IPS-11a (cell line): ENCODE results near the gene SMTN.

ENCODE experiments used
- H3K4me3 ChIP-seq: one replicate; pipeline ENCODE4 v1.5.1; 2013; ENCODE audit warnings: low read depth, low read length, control low read depth

SMTN gene

DNA sequence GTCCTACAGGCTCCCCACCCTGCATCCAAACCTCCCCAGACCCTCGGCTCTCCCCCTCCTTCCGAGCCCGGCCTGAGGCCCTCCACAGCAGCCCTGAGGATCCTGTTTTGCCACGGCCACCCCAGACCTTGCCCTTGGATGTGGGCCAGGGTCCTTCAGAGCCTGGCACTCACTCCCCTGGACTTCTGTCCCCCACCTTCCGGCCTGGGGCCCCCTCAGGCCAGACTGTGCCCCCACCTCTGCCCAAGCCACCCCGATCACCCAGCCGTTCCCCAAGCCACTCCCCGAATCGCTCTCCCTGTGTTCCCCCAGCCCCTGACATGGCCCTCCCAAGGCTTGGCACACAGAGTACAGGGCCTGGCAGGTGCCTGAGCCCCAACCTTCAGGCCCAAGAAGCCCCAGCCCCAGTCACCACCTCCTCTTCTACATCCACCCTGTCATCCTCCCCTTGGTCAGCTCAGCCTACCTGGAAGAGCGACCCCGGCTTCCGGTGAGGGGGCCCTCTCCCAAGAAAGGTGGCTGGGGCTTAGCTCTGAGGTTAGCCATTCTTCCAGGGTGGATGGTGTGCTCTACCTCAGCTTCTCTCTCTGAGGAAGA, 44.5 kb downstream of the SMTN start:
- no peak overlapping the region for H3K4me3 ChIP-seq

DNA sequence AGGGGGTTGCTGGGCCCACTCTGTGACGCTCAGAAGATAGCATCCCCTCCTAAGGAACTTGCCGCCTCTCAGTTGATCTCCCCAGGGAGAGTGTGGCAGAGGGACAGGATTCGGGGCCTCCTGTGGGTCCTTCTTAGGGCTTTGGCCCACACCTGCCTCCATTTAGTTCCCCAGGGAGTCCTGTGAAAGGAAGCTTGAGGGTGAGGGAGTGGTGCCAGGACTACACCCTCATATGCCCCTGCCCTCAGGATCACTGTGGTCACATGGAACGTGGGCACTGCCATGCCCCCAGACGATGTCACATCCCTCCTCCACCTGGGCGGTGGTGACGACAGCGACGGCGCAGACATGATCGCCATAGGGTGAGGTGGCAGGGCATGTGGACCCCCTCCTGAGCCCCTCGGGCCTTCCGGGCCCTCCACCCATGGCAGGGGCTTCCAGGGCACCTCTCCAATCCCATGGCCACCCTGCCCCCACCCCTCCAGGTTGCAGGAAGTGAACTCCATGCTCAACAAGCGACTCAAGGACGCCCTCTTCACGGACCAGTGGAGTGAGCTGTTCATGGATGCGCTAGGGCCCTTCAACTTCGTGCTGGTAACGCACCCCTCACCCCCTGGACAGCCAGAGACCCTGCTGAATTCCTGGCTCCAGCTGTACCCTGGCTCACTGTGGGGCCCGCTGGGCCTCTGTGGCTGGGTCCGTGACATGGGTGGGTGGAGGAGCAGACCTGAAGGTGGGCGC, 45.2 kb downstream of the SMTN start:
- H3K4me3 ChIP-seq: no peak overlapping the region

DNA sequence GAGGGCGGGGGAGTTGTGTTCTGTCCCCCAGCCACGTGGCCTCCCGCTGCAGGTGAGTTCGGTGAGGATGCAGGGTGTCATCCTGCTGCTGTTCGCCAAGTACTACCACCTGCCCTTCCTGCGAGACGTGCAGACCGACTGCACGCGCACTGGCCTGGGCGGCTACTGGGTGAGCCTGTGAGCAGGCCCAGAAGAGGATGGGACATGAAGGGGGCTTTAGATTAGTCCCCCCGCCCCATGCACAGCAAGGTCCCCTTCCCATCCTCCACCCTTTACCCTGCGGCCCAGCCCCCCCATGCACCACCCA, 45.7 kb downstream of the SMTN start:
- H3K4me3 ChIP-seq: no peak overlapping the region

DNA sequence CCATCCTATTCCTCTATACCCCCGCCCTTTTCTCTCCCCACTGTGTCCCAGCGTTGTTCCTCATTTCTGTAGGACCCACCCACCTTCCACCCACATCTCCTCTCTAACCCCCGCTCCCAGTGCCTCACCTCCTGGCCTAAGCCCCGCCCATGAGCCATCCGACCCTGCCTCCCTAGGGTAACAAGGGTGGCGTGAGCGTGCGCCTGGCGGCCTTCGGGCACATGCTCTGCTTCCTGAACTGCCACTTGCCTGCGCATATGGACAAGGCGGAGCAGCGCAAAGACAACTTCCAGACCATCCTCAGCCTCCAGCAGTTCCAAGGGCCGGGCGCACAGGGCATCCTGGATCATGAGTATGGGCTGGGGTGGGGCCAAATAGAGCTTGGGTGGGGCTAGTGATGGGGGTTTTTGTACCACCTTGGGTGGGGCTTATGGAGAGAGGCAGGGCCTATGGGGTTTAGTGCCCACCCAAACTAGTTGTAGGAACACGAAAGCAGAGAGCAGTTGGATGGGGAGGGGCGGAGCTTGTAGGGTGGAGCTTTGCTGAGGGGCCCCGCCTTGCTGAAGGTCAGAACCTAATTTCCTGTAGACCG, 46.2 kb downstream of the SMTN start:
- H3K4me3 ChIP-seq: no peak overlapping the region

DNA sequence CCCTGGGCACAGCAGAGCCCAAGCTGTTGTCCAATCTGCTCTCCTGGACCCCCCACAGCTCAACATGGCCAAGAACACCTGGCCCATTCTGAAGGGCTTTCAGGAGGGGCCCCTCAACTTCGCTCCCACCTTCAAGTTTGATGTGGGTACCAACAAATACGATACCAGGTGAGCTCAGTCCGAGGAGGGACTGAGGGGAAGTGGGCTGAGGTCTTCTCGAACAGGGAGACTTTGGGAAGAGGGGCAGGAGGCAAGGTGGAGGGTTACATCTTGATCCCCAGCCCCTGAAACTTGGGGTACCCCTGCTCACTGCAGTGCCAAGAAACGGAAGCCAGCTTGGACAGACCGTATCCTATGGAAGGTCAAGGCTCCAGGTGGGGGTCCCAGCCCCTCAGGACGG, 47.0 kb downstream of the SMTN start:
- no peak overlapping the region for H3K4me3 ChIP-seq

DNA sequence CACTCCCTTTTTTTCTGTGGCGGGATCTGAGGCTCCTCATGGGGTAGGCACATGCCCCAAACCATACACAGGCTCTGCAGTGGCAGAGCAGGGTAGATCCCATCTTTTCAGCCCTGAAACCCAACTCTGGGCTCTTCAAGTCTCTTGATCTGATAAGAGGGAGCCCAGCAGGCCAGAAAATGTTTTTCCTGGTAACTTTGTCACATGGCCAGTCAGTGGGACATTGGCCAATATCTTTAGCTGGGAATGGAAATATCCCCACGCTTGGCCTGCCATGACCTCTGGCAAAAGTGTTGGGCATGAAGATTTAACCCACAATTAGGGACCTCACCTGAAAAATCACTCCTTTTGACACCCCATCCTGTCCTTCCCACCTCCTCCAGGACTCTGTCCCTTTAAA, 49.8 kb downstream of the SMTN start:
- H3K4me3 ChIP-seq: no peak overlapping the region

DNA sequence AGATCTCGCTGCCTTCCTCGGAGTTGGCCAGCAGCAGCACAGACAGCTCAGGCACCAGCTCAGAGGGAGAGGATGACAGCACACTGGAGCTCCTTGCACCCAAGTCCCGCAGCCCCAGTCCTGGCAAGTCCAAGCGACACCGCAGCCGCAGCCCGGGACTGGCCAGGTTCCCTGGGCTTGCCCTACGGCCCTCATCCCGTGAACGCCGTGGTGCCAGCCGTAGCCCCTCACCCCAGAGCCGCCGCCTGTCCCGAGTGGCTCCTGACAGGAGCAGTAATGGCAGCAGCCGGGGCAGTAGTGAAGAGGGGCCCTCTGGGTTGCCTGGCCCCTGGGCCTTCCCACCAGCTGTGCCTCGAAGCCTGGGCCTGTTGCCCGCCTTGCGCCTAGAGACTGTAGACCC, 52.8 kb downstream of the SMTN start:
- H3K4me3 ChIP-seq: no peak overlapping the region

DNA sequence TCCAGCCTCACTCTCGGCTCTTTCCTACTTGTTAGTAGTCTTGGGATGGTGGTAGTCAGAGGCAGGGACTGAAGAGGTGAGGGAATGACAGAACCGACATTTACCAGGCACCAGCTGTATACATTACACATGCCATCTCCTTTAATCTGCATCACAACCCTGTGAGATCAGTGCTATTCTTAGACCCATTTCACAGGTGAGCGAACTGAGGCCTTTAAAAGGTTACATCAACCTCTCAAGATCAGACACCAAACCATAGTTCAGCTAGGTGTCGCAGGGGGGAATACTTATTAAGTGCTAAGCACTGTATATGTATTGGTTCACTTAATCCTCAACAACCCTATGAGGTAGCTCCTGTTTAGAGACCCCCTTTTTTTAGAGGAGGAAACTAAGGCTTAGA, 53.6 kb downstream of the SMTN start:
- H3K4me3 ChIP-seq: no peak overlapping the region

DNA sequence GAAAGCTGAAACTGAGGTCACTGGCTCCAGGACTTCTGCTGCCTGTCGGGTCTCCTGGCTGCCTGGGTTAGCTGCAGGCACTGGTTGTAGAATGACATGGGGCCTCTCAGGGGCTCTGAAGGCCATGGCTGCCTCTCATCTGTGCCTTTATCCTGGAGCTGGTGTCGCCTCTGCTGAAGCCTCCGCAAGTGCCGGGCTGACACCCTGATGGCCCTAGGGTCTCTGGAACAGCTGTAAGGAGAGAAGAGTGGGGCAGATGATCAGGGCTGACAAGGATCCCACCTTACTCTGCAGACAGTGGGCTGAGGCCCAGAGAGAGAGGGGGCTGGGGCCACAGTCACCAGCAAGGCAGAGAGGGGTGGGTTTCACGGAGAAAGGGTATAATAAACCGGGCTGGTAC, 54.6 kb downstream of the SMTN start:
- no peak overlapping the region for H3K4me3 ChIP-seq

DNA sequence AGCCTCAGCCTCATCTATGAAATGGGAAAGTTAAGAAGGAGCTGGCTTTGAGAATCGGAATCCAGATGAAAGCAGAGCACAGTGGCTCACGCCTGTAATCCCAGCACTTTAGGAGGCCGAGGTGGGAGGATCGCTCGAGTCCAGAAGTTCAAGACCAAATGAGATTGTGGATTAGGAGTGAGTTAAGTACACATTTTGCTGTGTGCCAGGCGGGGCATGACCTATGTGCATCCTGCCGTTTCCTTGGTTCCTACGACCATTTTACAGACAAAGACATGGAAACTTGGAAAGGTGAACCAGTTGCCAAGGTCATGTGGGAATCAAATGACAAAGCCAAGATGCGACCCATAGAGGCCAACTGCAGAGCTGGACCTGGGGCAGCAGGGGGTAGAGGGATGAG, 55.0 kb downstream of the SMTN start:
- no peak overlapping the region for H3K4me3 ChIP-seq

DNA sequence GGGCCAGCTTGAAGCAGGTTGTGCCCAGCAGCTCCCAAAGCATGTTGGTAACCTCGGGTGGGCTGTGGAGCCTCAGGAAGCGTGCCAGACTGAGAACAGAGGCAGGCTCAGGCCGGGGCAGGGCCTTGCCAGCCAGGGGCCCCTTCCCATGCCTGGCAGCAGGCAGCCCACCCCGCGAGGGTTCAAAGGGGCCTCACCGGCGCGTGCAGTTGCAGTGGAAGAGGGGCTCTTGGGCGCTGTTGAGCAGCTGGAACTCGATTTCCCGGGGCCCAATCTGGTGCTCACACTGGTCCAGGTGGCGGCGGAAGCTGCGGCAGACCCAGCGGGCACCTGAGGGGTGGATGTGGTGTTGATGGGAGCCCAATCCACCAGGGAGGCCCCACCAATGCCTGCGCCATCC, 55.6 kb downstream of the SMTN start:
- H3K4me3 ChIP-seq: no peak overlapping the region

DNA sequence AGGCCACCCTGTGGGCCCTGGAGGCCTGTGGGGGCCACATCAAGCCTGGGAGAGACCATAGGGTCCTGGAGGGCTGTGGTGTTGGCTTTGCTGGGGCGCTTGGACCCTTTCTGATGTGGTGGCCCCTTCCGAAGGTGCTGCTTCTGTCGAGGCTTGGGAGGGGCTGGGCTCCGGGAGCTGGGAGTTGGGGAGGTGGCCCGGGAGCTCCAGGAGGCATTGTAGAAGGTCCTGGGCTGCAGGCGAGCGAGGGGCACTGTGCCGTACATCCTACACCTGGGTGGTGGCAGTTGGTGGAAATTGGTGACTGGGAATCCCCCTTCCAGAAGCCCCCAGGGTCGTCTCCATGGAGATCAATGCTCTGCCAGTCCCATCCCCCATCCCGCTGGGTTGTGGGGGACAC, 56.6 kb downstream of the SMTN start:
- no peak overlapping the region for H3K4me3 ChIP-seq

DNA sequence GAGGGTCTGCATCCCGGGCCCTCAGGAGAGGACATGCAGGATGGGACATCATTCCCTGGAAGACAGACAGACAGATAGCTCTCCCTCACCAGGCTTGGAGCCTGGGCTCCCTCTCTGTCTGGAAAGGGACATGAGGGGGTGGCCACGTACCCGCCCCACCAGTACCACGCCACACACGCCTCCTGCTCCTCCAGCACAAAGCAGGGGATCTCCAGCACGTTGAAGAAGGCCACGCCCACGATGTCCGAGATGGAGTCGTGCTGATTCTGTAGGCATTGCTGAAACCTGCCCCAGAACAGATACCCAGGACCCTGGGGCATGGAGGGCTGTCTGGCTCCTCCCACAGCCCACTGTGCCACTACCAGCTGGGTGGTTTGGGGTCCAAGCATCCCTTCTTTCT, 57.0 kb downstream of the SMTN start:
- H3K4me3 ChIP-seq: no peak overlapping the region

DNA sequence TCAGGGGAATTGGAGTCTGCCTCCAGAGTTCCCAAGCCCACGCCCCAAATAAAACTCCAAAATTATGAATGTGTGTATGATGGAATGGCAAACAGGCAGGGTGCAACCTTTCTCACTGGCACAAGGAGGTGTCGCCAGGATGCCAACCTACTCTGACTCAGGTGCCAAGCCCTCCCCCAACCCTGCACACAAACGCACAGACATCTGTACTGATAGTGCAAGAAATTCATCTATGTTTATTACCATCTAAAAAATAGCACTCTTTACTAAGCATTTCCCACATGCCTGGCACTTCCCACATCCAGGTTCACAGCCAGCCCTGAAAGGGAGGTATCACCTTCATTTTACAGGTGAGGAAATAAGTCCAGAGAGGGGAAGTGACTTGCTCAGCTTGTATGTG, 57.9 kb downstream of the SMTN start:
- no peak overlapping the region for H3K4me3 ChIP-seq

DNA sequence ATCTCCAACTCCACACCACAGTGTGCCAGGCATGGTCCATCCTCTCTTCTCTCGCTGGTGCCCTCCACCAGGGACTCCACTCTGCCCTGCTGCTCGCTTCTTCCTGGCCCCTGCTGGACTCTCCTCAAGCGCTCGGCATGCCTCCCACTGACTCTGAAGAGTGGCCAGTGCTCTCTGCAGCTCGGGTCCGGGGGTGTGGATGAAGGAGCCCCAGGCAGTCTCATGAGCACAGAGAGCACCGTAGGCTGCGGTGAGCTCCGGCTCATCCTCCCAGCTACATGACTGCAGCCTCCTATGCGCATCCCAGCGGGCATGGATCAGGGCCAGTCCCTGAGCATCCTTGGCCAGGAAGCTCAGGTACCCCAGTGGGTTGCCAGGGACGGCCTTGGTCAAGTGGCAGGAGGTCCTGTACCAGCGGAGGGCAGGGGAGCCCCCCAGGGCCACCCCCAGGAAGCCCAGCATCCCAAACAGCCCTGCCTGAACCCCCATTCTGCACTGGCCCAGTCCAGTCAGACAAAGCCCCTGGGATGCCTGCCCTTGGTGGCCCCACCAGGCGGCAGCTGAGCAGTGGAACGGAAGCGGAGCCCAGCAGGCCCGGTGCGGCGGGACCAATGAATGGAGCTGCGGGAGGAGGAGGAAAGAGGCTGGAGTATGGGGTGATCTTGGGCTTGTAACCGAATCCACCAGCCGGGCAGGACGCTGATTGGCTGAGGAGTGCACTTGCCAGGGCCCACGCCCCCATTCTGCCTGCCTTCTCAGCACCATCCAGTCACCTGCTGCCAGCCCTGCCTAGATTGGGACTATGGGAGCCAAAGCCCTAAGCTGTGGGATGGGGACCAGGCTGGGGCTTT, 59.0 kb downstream of the SMTN start, which contains the start of gene PLA2G3:
Gene PLA2G3 (minus strand): TSS at position 643 of the 851 bp plus-strand sequence. CDS start 154 bp downstream, at position 489.
- H3K4me3 ChIP-seq: no peak within 1 kb of the TSS

DNA sequence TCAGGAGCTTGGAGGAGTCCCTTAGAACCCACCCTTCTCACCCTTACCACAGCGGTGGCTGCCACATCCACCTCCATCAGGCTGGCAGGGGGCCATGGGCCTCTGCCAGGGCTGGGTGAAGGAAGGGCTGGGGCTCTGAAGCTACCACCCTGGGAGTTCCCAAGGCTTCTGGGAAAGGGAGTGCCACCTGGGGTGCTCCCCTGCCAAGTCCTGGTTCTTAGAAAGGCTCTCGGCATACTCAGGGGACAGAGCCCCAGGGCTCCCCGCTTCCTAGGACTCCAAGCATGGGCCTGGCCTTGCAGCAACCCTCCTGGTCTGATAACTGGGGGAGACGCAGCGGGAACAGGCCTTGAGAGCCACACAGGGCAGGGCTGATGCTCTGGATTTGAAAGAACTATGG, 59.6 kb downstream of the SMTN start:
- no peak overlapping the region for H3K4me3 ChIP-seq

DNA sequence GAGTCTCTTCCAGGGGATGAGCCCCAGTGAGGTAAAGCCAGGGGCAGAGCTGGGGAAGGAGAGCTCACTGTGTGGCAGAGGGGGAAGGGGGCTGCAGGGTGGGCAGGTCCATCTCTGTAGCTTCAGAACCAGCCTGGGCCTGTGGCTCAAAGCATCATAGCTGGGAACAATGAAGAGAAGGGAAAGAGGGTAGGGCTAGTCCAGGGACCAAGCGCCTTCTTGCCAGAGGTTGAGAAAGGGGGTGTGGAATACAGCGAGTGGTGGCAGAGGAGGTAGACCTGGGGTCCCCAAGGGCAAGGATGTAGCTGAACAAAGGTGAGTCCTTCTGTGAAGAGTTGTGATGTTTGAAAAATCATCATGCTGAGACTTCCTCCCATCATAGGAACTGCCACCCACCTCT, 60.4 kb downstream of the SMTN start:
- H3K4me3 ChIP-seq: no peak overlapping the region

DNA sequence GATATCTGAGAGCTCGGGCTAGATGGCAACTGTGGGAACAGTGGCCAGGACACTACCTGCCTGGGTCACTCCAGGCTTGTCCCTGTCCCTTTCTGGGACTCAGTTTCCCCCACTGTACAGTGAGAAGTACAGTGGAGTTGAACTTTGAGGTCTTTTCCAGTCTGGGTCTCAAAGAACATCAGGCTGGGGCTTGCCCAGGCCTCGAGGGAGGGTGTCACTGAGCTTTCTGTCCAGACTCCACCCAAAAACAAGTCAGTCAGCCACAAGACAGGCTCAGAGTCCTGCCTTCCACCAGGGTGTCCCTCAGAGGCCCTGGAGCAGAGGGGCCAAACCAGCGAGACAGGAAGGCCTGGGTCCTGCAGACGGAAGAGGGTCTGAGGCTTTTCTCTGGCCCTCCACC, 61.2 kb downstream of the SMTN start:
- no peak overlapping the region for H3K4me3 ChIP-seq

DNA sequence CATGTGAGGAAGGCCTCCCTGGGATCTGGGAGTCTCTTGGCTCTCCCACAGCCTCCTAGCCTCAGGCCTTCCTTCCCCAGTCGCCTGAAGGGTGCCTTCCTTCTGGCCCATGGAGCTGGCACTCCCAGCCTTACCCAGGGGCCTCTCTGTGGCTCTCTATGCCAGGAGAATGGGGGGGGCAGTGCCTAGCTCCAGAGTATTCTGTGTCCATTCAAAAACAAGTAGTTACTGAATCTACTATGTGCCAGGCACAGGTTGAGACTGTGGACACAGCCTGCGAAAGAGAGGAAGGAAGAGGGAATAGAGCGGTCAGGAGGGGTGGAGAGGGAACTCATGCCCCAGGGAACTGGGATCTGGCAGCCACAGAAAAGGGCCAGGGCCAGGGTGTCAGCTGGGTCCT, 61.9 kb downstream of the SMTN start:
- H3K4me3 ChIP-seq: no peak overlapping the region

DNA sequence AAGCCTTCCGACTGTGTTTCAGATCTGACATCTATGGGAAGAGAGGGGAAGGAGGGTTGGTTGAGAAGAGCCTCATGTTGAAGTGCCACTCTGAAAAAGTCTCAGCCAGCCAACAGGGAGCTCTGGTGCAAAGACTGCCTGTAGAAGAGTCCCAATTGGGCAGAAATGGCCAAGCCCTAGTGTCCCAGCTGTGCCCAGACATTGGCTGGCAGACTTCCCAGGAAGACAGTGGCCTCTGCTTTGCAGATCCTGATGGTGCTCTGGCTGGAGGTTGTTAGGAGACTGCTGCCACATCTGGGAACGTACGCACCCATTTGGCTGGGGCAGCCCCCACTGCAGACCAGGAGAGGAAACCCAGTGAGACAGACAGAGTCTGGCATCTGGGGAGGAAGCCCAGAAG, 62.4 kb downstream of the SMTN start:
- no peak overlapping the region for H3K4me3 ChIP-seq

DNA sequence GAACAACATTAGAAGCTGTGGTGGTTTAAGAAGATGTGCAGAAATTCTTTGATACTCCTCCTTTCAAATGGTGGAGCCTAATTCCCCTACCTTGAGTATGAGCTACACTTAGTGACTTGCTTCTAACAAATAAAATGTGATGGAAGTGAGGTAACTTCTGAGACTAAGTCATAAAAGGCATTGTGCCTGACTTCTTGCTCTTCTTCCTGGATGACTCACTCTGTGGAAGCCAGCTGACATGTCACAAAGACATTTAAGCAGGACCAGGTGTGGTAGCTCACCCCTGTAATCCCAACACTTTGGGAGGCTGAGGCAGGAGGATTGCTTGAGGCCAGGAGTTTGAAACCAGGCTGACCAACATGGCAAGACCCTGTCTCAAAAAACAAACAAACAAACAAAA, 63.1 kb downstream of the SMTN start:
- H3K4me3 ChIP-seq: no peak overlapping the region

DNA sequence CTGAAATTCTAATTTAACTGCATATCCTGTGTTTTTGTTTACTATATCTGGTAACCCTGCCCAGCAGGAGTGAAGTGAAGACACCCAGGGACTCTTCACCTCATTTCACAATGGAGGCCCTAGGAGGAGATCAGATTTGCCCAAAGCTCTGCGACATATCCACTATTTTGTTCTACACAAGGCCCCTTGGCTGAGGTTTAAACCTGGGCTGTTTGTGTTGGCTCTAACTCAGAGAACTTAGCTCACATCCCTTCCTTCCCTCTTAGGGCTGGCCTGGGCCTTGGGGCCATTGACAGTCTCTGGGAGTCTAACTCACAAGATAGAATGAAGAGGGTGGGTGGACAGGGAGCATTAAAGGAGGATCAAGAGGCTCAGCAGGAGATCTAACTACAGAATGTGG, 67.4 kb downstream of the SMTN start:
- H3K4me3 ChIP-seq: no peak overlapping the region
